ENCODE measurements around the gene CST8. TPM values are rescaled to one million over a fixed set of nuclear protein-coding genes. Genes with fewer than 3 reads are reported as not detected.

Gene CST8
- total RNA-seq, 1 experiment from 2014 or later: not detected

DNA sequence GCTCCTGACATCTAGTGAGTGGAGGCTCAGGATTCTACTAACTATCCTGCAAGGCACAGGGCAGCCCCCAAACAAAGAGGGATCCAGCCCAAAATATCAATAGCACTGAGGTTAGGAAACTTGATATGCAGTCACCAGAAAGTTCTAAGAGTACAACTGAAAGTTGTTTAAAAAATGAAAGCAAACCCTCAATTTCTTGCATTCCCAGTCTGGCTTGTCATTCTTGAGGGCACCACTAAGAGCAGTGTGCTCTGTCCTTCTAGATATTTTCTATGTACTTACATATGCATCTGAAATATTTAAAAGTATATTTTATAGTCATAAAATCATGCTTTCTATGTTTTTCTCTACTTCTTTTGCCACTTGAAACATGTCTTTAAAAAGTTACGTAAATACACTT is 35.9 kb downstream of the CST8 start:
- Histone ChIP-seq H4K5ac (ENCODE audit: insufficient read length, low read depth, low read length) (no peak overlapping the region), H2BK120ac (ENCODE audit: low read depth, low read length, poor library complexity, severe bottlenecking) (no peak overlapping the region), H3T11ph (ENCODE audit: low read length) (no peak overlapping the region), H2AFZ (ENCODE audit: low read length) (no peak overlapping the region), H3K14ac (ENCODE audit: insufficient read depth, low read length) (no peak overlapping the region), H2BK12ac (ENCODE audit: insufficient read length, low read depth, low read length) (no peak overlapping the region), H4K20me1 (ENCODE audit: control insufficient read depth, insufficient read depth, insufficient read length) (no peaks in the 10 kb centered on the region), H3K79me2 (ENCODE audit: insufficient read depth, low read length) (no peaks in the 10 kb centered on the region), H3K79me1 (ENCODE audit: insufficient read depth, low read depth, low read length, poor library complexity, severe bottlenecking) (no peaks in the 10 kb centered on the region), H2AK5ac (ENCODE audit: insufficient read length, low read length) (no peak overlapping the region), H2BK5ac (ENCODE audit: insufficient read length, low read length) (no peak overlapping the region), H3K9ac (ENCODE audit: extremely low read depth, insufficient read length, low read length) (no peak overlapping the region), H3K4ac (ENCODE audit: low read depth, low read length) (no peak overlapping the region), H3K27ac (ENCODE audit: insufficient read length, low read depth, low read length) (no peak overlapping the region), H3K9me3 (ENCODE audit: control insufficient read depth, low read depth, low read length) (no peaks in the 10 kb centered on the region), H4K8ac (replicated peaks; ENCODE audit: insufficient read length, low read depth, low read length) (no peak overlapping the region), H3K56ac (ENCODE audit: insufficient read length, low read depth, low read length) (no peak overlapping the region), H2BK20ac (ENCODE audit: low read depth, low read length, poor library complexity, severe bottlenecking) (no peak overlapping the region), H3K23ac (ENCODE audit: insufficient read length, low read depth, low read length) (no peak overlapping the region), H3K4me2 (ENCODE audit: insufficient read depth, insufficient read length, low read length) (no peak overlapping the region), H3K18ac (ENCODE audit: insufficient read length, low read depth, low read length) (no peak overlapping the region), H3K23me2 (ENCODE audit: insufficient read length, low read depth, low read length, poor library complexity, severe bottlenecking) (no peaks in the 10 kb centered on the region), H2BK15ac (ENCODE audit: low read depth, low read length) (no peak overlapping the region), H3K27me3 (ENCODE audit: insufficient read depth, low read length) (no peaks in the 10 kb centered on the region), H4K91ac (ENCODE audit: insufficient read length, low read depth, low read length) (no peak overlapping the region), H3K4me1 (ENCODE audit: insufficient read depth, low read length) (peaks cover 3% of the 10 kb centered on the region; the same call in 1 of the 2 replicates)
- no CpG with 5 or more reads among the region's 1 CpG for WGBS (ENCODE audit: extremely low coverage, insufficient read length, low lambda C conversion rate)
- TF ChIP-seq, protein P1, sequence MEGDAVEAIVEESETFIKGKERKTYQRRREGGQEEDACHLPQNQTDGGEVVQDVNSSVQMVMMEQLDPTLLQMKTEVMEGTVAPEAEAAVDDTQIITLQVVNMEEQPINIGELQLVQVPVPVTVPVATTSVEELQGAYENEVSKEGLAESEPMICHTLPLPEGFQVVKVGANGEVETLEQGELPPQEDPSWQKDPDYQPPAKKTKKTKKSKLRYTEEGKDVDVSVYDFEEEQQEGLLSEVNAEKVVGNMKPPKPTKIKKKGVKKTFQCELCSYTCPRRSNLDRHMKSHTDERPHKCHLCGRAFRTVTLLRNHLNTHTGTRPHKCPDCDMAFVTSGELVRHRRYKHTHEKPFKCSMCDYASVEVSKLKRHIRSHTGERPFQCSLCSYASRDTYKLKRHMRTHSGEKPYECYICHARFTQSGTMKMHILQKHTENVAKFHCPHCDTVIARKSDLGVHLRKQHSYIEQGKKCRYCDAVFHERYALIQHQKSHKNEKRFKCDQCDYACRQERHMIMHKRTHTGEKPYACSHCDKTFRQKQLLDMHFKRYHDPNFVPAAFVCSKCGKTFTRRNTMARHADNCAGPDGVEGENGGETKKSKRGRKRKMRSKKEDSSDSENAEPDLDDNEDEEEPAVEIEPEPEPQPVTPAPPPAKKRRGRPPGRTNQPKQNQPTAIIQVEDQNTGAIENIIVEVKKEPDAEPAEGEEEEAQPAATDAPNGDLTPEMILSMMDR (conservative IDR thresholded peaks at IDR 0.05): peak; percentile 28; the same call in 1 of the 3 replicates
- no peak for DNase-seq
- H3K36me3 Mint-ChIP-seq (ENCODE audit: insufficient read depth in 1 of 3, low read depth in 3 of 3): peaks cover 23 to 32% (median 26%) of the 10 kb centered on the region in 3 experiments
- peaks cover 37 to 43% of the 10 kb centered on the region in 2 experiments for H3K4me1 Mint-ChIP-seq
- H3K9me3 Mint-ChIP-seq: peaks cover 29 to 31% of the 10 kb centered on the region in 2 experiments
- no peak overlapping the region for H3K27ac Mint-ChIP-seq
- peaks cover 8% of the 10 kb centered on the region; the same call in 1 of the 2 replicates for H3K27me3 Mint-ChIP-seq (ENCODE audit: low read depth)
- no peak overlapping the region for H3K4me3 Mint-ChIP-seq
